Measurements from ENCODE around the gene PRKAR1A. TPM values are rescaled to one million over a fixed set of nuclear protein-coding genes. Genes with fewer than 3 reads are reported as not detected.

PRKAR1A gene
- total RNA-seq, 4 donors from 2014 or later: 267 to 390 (median 347) TPM

DNA sequence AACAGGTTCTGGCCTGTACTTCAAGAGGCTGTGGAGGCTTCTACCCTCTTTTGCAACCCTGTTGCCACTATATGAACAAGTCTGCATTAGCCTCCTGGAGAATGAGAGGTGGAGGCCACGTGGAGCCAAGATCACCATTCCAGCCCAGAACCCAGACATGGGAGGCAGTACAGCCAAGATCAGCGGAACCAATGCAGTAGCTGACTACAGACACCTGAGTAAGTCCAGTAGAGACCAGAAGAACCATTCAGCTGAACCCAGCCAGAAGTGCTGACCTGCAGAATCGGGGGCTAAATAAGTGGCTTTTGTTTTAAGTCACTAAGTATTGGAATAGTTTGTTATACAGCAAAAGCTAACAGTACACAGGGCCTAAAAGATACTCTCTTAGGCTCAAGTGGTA, 76.9 kb downstream of the PRKAR1A start:
- Histone ChIP-seq H3K27ac (no peak overlapping the region), H3K9me3 (peaks cover 0 to 12% (median 0%) of the 10 kb centered on the region in 3 donors), H3K4me1 (peaks cover 0 to 6% (median 0%) of the 10 kb centered on the region in 3 donors), H3K27me3 (peaks cover 16% of the 10 kb centered on the region), H3K36me3 (no peaks in the 10 kb centered on the region), H3K4me3 (no peak overlapping the region)
- ATAC-seq: no peak
- WGBS, 2 donors (ENCODE audit: low coverage in 1 of 2): 93 to 100% methylated on average over 2 to 3 of the region's 3 CpGs
- TF ChIP-seq POLR2A (IDR thresholded peaks at IDR 0.05): no peak
- TF ChIP-seq POLR2AphosphoS5 (IDR thresholded peaks at IDR 0.05): no peak
- TF ChIP-seq EP300 (IDR thresholded peaks at IDR 0.05): no peak
- TF ChIP-seq, protein P1, sequence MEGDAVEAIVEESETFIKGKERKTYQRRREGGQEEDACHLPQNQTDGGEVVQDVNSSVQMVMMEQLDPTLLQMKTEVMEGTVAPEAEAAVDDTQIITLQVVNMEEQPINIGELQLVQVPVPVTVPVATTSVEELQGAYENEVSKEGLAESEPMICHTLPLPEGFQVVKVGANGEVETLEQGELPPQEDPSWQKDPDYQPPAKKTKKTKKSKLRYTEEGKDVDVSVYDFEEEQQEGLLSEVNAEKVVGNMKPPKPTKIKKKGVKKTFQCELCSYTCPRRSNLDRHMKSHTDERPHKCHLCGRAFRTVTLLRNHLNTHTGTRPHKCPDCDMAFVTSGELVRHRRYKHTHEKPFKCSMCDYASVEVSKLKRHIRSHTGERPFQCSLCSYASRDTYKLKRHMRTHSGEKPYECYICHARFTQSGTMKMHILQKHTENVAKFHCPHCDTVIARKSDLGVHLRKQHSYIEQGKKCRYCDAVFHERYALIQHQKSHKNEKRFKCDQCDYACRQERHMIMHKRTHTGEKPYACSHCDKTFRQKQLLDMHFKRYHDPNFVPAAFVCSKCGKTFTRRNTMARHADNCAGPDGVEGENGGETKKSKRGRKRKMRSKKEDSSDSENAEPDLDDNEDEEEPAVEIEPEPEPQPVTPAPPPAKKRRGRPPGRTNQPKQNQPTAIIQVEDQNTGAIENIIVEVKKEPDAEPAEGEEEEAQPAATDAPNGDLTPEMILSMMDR (IDR thresholded peaks at IDR 0.05): no peak

DNA sequence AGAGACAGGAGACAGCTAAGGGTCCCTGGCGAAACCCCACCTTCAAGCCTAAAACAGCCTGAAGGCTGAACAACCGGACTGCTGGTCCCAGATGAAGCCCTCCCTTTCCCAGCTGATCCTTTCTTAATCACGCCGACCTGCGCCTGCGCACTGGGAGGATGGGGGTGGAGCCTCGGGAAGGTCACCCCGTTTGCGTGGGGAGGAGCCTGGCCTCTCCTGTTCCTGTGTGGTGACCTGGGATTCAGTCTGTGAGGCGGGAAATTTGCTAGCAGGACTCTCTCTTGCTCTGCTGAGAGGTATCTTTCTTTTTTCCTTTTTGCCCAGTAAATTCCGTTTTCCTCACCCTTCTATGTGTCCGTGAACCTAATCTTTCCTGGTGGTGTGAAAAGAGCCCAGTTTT, 79.4 kb downstream of the PRKAR1A start:
- no peak overlapping the region for H3K4me3 ChIP-seq
- peaks cover 0 to 12% (median 0%) of the 10 kb centered on the region in 3 donors for H3K9me3 ChIP-seq
- no peak for TF ChIP-seq EP300 (IDR thresholded peaks at IDR 0.05)
- no peak for TF ChIP-seq POLR2A (IDR thresholded peaks at IDR 0.05)
- TF ChIP-seq POLR2AphosphoS5 (IDR thresholded peaks at IDR 0.05): no peak
- TF ChIP-seq, protein P1 (IDR thresholded peaks at IDR 0.05): no peak
- H3K27me3 ChIP-seq: peaks cover 15% of the 10 kb centered on the region
- WGBS, 2 donors (ENCODE audit: low coverage in 1 of 2): 65 to 86% methylated on average over 2 to 12 of the region's 12 CpGs
- no peaks in the 10 kb centered on the region for H3K36me3 ChIP-seq
- H3K4me1 ChIP-seq: peaks cover 0 to 16% (median 0%) of the 10 kb centered on the region in 3 donors
- no peak for ATAC-seq
- no peak overlapping the region for H3K27ac ChIP-seq

DNA sequence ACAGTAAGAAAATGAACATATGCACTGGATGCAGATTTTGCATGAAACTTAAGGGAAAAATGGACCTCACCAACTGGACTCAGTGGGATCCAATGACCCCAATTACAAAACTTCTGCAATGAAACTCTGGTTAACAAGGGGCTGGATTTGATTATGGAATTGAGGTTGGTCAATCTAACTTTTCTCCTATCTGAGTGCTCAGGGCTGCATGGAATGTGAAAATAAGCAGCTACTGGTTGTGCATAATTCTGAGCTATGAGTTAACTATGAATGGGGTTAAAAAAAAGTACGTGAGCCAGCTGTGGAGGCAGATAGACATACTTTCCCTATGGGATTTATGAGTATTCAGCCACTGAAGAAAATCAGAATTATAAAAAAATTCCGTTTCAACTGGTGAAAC, 79.8 kb downstream of the PRKAR1A start:
- H3K4me3 ChIP-seq: no peak overlapping the region
- H3K36me3 ChIP-seq: no peaks in the 10 kb centered on the region
- WGBS, 2 donors (ENCODE audit: low coverage in 1 of 2): 59 to 75% methylated on average over 1 to 2 of the region's 2 CpGs
- TF ChIP-seq POLR2AphosphoS5 (IDR thresholded peaks at IDR 0.05): no peak
- no peak for ATAC-seq
- peaks cover 0 to 12% (median 0%) of the 10 kb centered on the region in 3 donors for H3K9me3 ChIP-seq
- H3K27ac ChIP-seq: no peak overlapping the region
- peaks cover 0 to 16% (median 0%) of the 10 kb centered on the region in 3 donors for H3K4me1 ChIP-seq
- H3K27me3 ChIP-seq: peaks cover 11% of the 10 kb centered on the region

DNA sequence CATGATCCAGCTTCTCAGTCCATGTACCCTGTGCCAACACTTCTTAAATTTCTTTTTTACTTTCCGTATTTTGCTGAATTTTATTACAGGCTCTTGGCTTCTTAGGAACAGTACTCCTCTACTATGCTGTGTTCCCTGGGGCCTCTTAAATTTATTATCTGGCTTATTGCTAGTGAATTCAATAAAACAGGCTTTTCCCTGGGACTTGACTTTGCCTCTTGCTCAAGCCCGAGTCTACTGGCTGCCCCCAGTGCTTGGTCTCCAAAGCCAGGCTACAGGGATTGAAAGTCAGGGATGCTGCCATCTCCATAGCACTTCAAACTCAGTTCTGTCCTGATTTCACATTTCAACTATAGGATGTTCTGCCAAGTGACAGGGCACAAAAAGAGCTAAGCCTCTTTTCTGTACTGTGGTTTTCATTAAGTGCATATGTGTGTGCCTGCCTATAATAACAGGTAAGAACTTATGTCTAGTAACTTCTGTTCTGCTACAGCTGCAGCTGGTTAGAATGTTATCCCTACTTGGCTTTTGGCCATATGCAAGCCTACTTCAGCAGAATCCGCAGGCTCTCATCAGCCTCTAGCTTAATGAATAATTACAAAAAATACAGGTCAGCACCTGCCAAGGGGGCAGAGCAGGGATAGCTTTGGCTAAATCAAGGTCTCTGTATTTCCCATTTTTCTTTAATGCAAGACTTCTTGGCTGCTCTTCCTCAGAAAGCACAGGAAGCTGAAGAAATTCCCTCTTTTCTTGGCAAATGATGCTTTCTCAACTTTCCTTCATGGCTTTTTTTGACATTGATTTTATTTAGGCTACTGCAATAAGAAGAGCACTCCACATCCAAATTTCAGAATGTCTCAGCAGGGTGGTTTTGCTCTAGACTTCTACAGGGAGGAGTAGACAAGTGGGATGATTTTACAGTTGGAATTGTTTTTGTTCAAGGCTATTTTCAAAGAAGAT, 80.7 kb downstream of the PRKAR1A start:
- no peaks in the 10 kb centered on the region for H3K36me3 ChIP-seq
- H3K4me1 ChIP-seq: peaks cover 0 to 16% (median 0%) of the 10 kb centered on the region in 3 donors
- no peak overlapping the region for H3K4me3 ChIP-seq
- no peak for TF ChIP-seq EP300 (IDR thresholded peaks at IDR 0.05)
- TF ChIP-seq POLR2A (IDR thresholded peaks at IDR 0.05): no peak
- TF ChIP-seq, protein P1 (IDR thresholded peaks at IDR 0.05): no peak
- no peak for TF ChIP-seq POLR2AphosphoS5 (IDR thresholded peaks at IDR 0.05)
- H3K9me3 ChIP-seq: peaks cover 0 to 12% (median 0%) of the 10 kb centered on the region in 3 donors
- peak overlapping the region in 1 of 4 donors; percentile 2 for H3K27ac ChIP-seq
- ATAC-seq: peak; percentile 28
- 31 to 41% methylated on average over 2 of the region's 3 CpGs for WGBS, 2 donors (ENCODE audit: low coverage in 1 of 2)
- H3K27me3 ChIP-seq: peaks cover 19% of the 10 kb centered on the region

DNA sequence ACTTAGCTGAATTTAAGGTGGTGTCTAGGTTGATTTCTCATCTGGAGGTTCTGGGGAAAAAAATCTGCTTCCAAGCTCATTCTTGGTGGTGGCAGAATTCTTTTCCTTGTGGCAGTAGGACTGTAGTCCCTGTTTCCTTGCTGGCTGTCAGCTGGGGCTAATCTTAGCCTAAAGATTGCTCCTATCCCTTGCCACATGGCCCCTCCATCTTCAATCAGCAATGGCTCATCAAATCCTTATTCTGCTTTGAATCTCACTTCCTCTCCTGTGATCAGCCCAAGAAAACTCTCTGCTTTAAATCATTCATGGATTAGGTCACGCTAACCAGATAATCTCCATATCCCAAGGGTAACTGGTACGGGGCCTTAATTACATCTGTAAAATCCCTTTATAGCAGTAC, 82.3 kb downstream of the PRKAR1A start:
- no peak for TF ChIP-seq EP300 (IDR thresholded peaks at IDR 0.05)
- TF ChIP-seq, protein P1 (IDR thresholded peaks at IDR 0.05): no peak
- TF ChIP-seq POLR2AphosphoS5 (IDR thresholded peaks at IDR 0.05): no peak
- no peak for TF ChIP-seq POLR2A (IDR thresholded peaks at IDR 0.05)

More for the DNA sequence above, 82.3 kb downstream of the PRKAR1A start:
- WGBS, 2 donors (ENCODE audit: low coverage in 1 of 2): 78 to 89% methylated on average over 2 of the region's 2 CpGs
- Histone ChIP-seq H3K36me3 (no peaks in the 10 kb centered on the region), H3K27ac (no peak overlapping the region), H3K9me3 (no peaks in the 10 kb centered on the region), H3K4me3 (no peak overlapping the region), H3K4me1 (peaks cover 0 to 20% (median 0%) of the 10 kb centered on the region in 3 donors), H3K27me3 (peaks cover 29% of the 10 kb centered on the region)
- ATAC-seq: no peak

All from gastroesophageal sphincter (tissue), 4 donors.